GM12874 (cell line): ENCODE measurements around the gene PLCG1.

Experiments
- CTCF ChIP-seq: IDR thresholded peaks from 2 replicates; pipeline ENCODE4 v1.5.1; 2011; ENCODE audit warnings: low read depth, mild to moderate bottlenecking, control low read depth, low read length, moderate library complexity; ENCODE audit not compliant: insufficient read depth

PLCG1 gene

DNA sequence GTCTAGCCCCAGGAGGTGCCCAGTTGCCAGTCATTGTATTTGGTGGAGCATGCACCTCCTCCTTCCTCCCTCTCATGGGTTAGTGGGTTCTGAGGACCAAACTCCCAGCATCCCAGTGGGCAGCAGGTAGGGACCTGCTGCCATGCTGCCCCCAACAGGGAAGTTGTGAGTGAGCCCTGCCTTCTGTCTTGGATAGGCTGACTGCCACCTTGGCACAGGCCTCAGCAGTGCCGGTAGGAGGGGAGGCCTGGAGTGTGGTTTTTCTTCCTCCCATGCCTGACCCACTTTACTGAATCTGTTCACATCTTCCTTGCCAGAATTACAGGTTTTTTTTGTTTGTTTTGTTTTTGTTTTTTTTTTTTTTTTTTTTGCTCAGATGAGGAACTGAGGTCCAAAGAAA, 24.5 kb downstream of the PLCG1 start:
- TF ChIP-seq CTCF: no peak

DNA sequence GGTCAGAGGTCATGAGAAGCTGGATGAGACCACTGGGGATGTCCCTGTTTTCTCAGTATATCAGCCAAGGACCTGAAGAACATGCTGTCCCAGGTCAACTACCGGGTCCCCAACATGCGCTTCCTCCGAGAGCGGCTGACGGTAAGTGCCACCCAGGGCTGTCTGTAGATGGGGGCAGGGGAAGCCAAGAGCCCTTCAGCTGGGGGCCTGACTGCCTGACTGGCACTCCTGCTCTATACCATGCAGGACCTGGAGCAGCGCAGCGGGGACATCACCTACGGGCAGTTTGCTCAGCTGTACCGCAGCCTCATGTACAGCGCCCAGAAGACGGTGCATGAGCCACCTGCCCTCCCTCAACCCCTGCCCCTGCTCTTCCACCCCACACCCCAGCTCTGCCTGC, 25.1 kb downstream of the PLCG1 start:
- no peak for TF ChIP-seq CTCF

- no peak for TF ChIP-seq CTCF
Measured at GRCh38 chr20:41163821-41164220, 26.5 kb downstream of the PLCG1 start.

DNA sequence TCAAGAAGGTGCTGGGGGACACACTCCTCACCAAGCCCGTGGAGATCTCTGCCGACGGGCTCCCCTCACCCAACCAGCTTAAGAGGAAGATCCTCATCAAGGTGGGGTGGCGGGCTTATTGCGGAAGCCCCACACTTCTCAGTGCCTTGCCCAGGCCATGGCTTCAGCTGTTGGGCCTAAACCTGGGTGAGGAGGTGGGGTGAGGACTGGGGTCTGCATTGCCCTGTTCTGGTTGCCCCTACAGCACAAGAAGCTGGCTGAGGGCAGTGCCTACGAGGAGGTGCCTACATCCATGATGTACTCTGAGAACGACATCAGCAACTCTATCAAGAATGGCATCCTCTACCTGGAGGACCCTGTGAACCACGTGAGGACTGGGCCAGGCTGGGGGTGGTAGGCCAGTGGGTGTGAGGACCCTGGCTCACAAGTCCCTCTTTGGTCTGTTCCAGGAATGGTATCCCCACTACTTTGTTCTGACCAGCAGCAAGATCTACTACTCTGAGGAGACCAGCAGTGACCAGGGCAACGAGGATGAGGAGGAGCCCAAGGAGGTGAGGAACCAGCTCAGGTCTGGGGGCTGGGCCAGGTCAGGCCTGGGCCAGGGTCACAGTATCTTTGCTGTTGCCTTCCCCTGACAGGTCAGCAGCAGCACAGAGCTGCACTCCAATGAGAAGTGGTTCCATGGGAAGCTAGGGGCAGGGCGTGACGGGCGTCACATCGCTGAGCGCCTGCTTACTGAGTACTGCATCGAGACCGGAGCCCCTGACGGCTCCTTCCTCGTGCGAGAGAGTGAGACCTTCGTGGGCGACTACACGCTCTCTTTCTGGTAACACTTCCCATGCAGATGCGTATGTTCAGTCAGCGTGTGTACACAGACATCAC, 27.9 kb downstream of the PLCG1 start:
- no peak for TF ChIP-seq CTCF

GRCh38 chr20:41166201-41167117, 29.1 kb downstream of the PLCG1 start:
- no peak for TF ChIP-seq CTCF

- no peak for TF ChIP-seq CTCF
Measured at GRCh38 chr20:41167118-41167470, 29.8 kb downstream of the PLCG1 start.

GRCh38 chr20:41167481-41168253, 30.3 kb downstream of the PLCG1 start:
- no peak for TF ChIP-seq CTCF
